HG03571 (cell line): ENCODE data around the gene RHOT1.

Experiments
- ATAC-seq: cut with Tn5 transposase; IDR thresholded peaks from one replicate; pipeline ENCODE4 v1.9.1; 2021; ENCODE audit not compliant: unreplicated experiment

RHOT1 gene

GRCh38 chr17:32266389-32267301, 124.3 kb downstream of the RHOT1 start:
- no peak for ATAC-seq

GRCh38 chr17:32267690-32268205, 125.4 kb downstream of the RHOT1 start:
- no peak for ATAC-seq

GRCh38 chr17:32268734-32269288, 126.5 kb downstream of the RHOT1 start:
- no peak for ATAC-seq

- no peak for ATAC-seq
These were observed 127.1 kb downstream of the RHOT1 start for GRCh38 chr17:32269377-32269776.

- no peak for ATAC-seq
These were observed 129.5 kb downstream of the RHOT1 start for GRCh38 chr17:32271844-32272243.

- ATAC-seq, result no peak
These were observed 131.8 kb downstream of the RHOT1 start for GRCh38 chr17:32274101-32274500.

- no peak for ATAC-seq
These were observed 132.3 kb downstream of the RHOT1 start for GRCh38 chr17:32274643-32275042.
